SK-N-SH treated with all-trans-retinoic acid at 6 μM for 48 hours (cell line): ENCODE results near the gene LYPD8.

Experiments used
- ATAC-seq: fragments of 200-7000 bp; cut with Tn5 transposase; 3 replicates; pipeline ENCODE4 v1.9.1; 2020; ENCODE audit warnings: mild to moderate bottlenecking, moderate library complexity
- ARNTL ChIP-seq: fragments of 450-650 bp; formaldehyde crosslinking; IDR thresholded peaks from 2 replicates; pipeline ENCODE4 v1.5.0; 2020; ENCODE audit warnings: low read depth, mild to moderate bottlenecking, moderate library complexity, borderline replicate concordance
- BACH2 ChIP-seq: fragments of 250-450 bp; sonication (Bioruptor Pico); IDR thresholded peaks from 2 replicates; pipeline ENCODE4 v1.9.0; 2021; ENCODE audit warnings: mild to moderate bottlenecking, borderline replicate concordance
- CREB5 ChIP-seq: fragments of 250-450 bp; sonication (Bioruptor Pico); IDR thresholded peaks from 2 replicates; pipeline ENCODE4 v1.5.1; 2020; ENCODE audit warnings: low read depth, mild to moderate bottlenecking, moderate library complexity
- CSDC2 ChIP-seq: fragments of 250-450 bp; sonication (Bioruptor Pico); IDR thresholded peaks from 2 replicates; pipeline ENCODE4 v1.5.0; 2020; ENCODE audit warnings: mild to moderate bottlenecking, moderate library complexity
- ESRRG ChIP-seq: fragments of 250-450 bp; sonication (Bioruptor Pico); IDR thresholded peaks from 2 replicates; pipeline ENCODE4 v1.6.1; 2021; ENCODE audit warnings: mild to moderate bottlenecking
- GLIS3 ChIP-seq: fragments of 250-450 bp; sonication (Bioruptor Pico); IDR thresholded peaks from 2 replicates; pipeline ENCODE4 v1.5.0; 2020; ENCODE audit warnings: mild to moderate bottlenecking, moderate library complexity
- ISL1 ChIP-seq: fragments of 250-450 bp; sonication (Bioruptor Pico); IDR thresholded peaks from 2 replicates; pipeline ENCODE4 v2.1.2; 2022; ENCODE audit warnings: mild to moderate bottlenecking, moderate library complexity
- POU6F1 ChIP-seq: fragments of 250-450 bp; sonication (Bioruptor Pico); IDR thresholded peaks from 2 replicates; pipeline ENCODE4 v1.8.0; 2021; ENCODE audit warnings: low read depth, mild to moderate bottlenecking, moderate library complexity, borderline replicate concordance
- PPARA ChIP-seq: fragments of 250-450 bp; sonication (Bioruptor Pico); IDR thresholded peaks from 2 replicates; pipeline ENCODE4 v1.5.0; 2020; ENCODE audit warnings: mild to moderate bottlenecking, borderline replicate concordance
- RARB ChIP-seq: fragments of 250-450 bp; sonication (Bioruptor Pico); IDR thresholded peaks from 2 replicates; pipeline ENCODE4 v1.8.0; 2021; ENCODE audit warnings: mild to moderate bottlenecking, moderate library complexity
- SNAI2 ChIP-seq: fragments of 250-450 bp; sonication (Bioruptor Pico); IDR thresholded peaks from 2 replicates; pipeline ENCODE4 v1.5.0; 2020; ENCODE audit warnings: mild to moderate bottlenecking, moderate library complexity
- TCF4 ChIP-seq: fragments of 250-450 bp; sonication (Bioruptor Pico); IDR thresholded peaks from 2 replicates; pipeline ENCODE4 v1.8.0; 2021; ENCODE audit warnings: mild to moderate bottlenecking, moderate library complexity, borderline replicate concordance
- TOX ChIP-seq: fragments of 250-450 bp; sonication (Bioruptor Pico); IDR thresholded peaks from 2 replicates; pipeline ENCODE4 v1.8.0; 2021; ENCODE audit warnings: mild to moderate bottlenecking, moderate library complexity, borderline replicate concordance
- ZC3H10 ChIP-seq: fragments of 250-450 bp; sonication (Bioruptor Pico); IDR thresholded peaks from 2 replicates; pipeline ENCODE4 v1.5.1; 2021; ENCODE audit warnings: mild to moderate bottlenecking, moderate library complexity
- ZFP3 ChIP-seq: fragments of 250-450 bp; sonication (Bioruptor Pico); IDR thresholded peaks from 2 replicates; pipeline ENCODE4 v1.5.0; 2020; ENCODE audit warnings: mild to moderate bottlenecking, moderate library complexity
- ZFP30 ChIP-seq: fragments of 450-650 bp; formaldehyde crosslinking; IDR thresholded peaks from 2 replicates; pipeline ENCODE4 v1.5.0; 2022; ENCODE audit warnings: mild to moderate bottlenecking, moderate library complexity
- ZNF70 ChIP-seq: fragments of 450-650 bp; formaldehyde crosslinking; IDR thresholded peaks from 2 replicates; pipeline ENCODE4 v1.5.0; 2020; ENCODE audit warnings: mild to moderate bottlenecking, moderate library complexity
- ZNF8 ChIP-seq: fragments of 450-650 bp; formaldehyde crosslinking; IDR thresholded peaks from 2 replicates; pipeline ENCODE4 v1.5.0; 2020; ENCODE audit warnings: mild to moderate bottlenecking, moderate library complexity
- TF ChIP-seq, protein P1 (sequence below): fragments of 250-450 bp; sonication (Bioruptor Pico); IDR thresholded peaks from 2 replicates; pipeline ENCODE4 v1.5.1; 2021; ENCODE audit warnings: mild to moderate bottlenecking, moderate library complexity

The LYPD8 gene

DNA sequence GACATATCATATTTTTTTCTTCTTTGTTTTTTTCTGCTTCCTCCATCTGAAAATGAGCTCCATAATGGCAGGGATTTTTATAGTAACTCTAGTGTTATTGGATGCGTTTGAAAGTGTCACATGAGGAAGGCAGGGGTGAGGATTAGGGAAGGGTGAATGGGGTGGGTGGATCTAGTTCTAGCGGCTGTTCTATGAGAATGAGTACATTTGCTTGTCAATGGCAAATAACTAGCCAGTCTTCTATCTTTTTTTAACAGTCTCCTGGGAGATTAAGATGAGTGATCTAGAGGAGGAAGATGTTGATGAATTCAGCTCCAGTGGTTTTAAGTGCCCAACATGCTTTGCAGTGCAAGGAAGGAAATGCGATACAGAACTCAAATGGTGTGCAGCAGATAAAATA, 58.8 kb downstream of the LYPD8 start:
- no peak for ATAC-seq
- TF ChIP-seq ISL1 (CRISPR knock-in tag) = no peak
- TF ChIP-seq, all 23 proteins: peak for 0

- ATAC-seq = peak; percentile 83
- TF ChIP-seq POU6F1 (CRISPR knock-in tag) (no peak), CREB5 (CRISPR knock-in tag) (no peak), ZNF70 (no peak), ISL1 (CRISPR knock-in tag) (no peak), ZC3H10 (CRISPR knock-in tag) (no peak), SNAI2 (CRISPR knock-in tag) (no peak), TCF4 (no peak), ESRRG (CRISPR knock-in tag) (no peak), ZFP3 (CRISPR knock-in tag) (no peak), ZNF8 (CRISPR knock-in tag) (no peak), GLIS3 (no peak), BACH2 (CRISPR knock-in tag) (no peak), TOX (CRISPR knock-in tag) (no peak), PPARA (no peak), ZFP30 (no peak), RARB (CRISPR knock-in tag) (no peak), ARNTL (CRISPR knock-in tag) (no peak)
- TF ChIP-seq, protein P1, sequence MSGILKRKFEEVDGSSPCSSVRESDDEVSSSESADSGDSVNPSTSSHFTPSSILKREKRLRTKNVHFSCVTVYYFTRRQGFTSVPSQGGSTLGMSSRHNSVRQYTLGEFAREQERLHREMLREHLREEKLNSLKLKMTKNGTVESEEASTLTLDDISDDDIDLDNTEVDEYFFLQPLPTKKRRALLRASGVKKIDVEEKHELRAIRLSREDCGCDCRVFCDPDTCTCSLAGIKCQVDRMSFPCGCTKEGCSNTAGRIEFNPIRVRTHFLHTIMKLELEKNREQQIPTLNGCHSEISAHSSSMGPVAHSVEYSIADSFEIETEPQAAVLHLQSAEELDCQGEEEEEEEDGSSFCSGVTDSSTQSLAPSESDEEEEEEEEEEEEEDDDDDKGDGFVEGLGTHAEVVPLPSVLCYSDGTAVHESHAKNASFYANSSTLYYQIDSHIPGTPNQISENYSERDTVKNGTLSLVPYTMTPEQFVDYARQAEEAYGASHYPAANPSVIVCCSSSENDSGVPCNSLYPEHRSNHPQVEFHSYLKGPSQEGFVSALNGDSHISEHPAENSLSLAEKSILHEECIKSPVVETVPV (CRISPR knock-in tag) = no peak
Observed at GRCh38 chr1:248696261-248696660, 59.3 kb downstream of the LYPD8 start.

DNA sequence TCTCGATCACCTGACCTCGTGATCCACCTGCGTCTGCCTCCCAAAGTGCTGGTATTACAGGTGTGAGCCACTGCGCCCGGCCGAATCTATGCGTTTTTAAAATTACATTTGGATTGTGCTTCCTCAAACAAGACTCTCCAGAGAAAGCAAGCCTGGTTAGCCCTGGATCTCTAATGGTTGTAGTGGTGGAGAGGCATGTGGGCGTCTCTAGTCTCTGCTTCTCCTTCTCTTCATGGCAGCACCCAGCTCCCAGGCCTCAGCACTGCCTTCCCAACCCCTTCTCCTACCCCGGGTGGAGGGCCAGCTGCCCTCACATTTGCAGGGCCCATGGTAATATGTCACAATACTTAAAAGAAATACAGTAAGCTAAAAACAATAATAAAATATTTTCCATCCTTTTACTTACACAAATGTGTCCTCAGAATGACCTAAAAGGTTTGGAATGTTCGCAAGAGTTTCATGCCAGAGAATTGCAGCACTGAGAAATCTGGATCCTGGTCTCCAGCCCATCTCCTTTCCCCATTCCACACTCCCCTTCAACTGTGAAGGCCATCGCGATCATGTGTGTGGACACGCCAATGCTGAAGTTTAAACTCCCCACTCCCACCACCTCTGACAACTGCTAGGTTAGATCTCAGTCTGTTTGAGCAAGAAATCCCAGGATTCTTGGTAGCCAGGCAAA, 60.0 kb downstream of the LYPD8 start:
- no peak for TF ChIP-seq POU6F1 (CRISPR knock-in tag)
- TF ChIP-seq SNAI2 (CRISPR knock-in tag) = no peak
- no peak for TF ChIP-seq GLIS3
- no peak for TF ChIP-seq ZC3H10 (CRISPR knock-in tag)
- TF ChIP-seq CSDC2 (CRISPR knock-in tag) = no peak
- no peak for TF ChIP-seq ZNF8 (CRISPR knock-in tag)
- no peak for TF ChIP-seq ZFP3 (CRISPR knock-in tag)
- no peak for TF ChIP-seq CREB5 (CRISPR knock-in tag)
- no peak for TF ChIP-seq RARB (CRISPR knock-in tag)
- TF ChIP-seq ISL1 (CRISPR knock-in tag) = no peak
- TF ChIP-seq, protein P1 (CRISPR knock-in tag) = no peak

More for the DNA sequence above, 60.0 kb downstream of the LYPD8 start:
- ATAC-seq = peak; percentile 58
